ENCODE data around the gene CAPN14. TPM values are rescaled to one million over a fixed set of nuclear protein-coding genes. Genes with fewer than 3 reads are reported as not detected.

Gene CAPN14
- polyA plus RNA-seq, 12 donors = 0.04 to 0.14 (median 0.08) TPM; not detected in 8

GRCh38 chr2:31241625-31242270 lies 24.4 kb upstream of the CAPN14 start:
- DNase-seq = no peak

- DNase-seq = no peak
Observed at GRCh38 chr2:31240381-31241365, 23.4 kb upstream of the CAPN14 start.

DNA sequence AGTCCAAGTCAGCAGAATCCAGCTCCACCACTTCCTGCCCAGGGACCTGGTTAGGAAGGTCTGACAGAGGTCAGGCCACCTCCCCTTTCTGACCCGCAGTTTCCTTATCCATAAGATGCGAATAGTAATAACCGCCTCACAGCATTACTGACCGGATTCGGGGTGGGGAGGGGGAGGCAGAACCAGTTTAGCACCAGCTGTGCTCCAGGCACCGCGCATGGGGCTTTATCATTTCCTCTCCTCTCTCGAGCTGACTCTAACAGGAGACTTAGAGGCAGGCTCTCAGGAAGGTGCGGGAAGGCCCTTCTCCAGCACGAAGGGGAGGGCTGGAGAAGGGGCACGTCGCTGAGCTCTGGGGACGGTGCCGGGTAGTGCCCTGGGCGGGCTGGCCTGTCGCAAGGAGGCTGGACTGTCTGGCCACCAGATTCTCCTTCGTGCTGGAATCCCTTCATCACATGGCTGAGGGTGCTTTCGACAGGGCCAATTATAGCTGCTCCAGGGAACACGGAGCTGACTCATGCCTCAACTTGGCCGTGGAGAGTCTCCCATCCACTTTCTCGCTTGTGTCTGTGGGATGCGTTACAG lies 22.4 kb upstream of the CAPN14 start:
- peak; percentile 37 for DNase-seq

- no peak for DNase-seq
Observed at GRCh38 chr2:31238906-31239592, 21.7 kb upstream of the CAPN14 start.

DNA sequence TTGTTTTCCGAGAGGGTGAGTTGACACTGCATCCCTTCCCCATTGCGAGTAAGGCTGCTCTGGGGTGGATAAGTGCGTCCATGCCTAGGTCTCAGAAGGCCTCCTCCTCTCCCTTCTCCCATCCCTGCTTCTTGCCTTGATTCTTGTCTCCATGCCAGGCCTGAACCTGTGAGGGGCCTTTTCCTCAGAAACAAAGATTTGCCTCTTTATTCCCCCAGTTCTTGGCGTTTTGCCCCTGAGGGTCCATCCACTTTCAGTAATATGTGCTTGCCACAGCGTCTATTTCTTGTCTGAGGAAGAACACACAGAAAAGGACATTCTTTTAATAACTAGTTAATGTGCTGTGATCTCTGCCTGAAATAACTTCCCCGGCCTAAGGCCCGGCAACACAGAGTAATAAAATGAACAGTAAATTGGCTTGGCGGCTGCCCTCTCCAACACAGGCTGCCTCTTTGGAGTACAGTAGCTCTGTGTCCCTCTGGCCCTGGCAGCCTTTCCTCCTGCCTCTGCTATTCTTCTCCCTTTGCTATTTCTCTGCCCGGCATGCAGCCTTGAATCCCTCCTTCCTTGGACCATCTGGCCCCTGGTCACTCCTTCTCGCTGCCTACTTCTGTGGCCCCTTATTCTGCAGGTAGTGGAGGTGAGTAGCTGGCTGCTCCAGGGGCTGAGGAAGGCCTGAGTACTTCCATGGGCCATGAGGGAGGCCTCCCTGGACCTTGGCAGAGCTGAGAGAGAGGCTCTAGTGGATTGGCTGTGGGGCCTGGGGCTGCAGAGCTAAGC lies 21.0 kb upstream of the CAPN14 start:
- DNase-seq = no peak

DNA sequence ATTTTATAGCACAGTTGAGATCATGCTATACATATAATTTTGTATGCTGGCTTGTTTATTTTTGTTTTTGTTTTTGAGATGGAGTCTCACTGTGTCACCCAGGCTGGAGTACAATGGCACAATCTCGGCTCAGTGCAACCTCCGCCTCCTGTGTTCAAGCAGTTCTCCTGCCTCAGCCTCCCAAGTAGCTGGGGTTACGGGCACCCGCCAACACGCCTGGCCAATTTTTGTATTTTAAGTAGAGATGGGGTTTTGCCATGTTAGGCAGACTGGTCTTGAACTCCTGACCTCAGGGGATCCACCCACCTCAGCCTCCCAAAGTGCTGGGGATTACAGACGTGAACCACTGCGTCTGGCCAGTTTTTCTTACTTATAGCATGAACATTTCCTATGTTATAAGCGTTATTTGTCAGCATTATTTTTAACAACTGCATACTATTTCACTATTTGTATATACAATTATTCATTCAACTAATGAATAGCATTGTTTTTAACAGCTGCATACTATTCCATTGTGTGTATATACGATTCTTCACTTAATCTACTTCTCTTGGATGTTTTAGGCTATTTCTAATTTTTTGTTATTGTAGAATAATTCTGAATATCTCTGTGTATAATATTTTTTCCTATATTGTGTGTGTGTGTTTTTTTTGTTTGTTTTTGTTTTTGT lies 20.2 kb upstream of the CAPN14 start:
- no peak for DNase-seq

GRCh38 chr2:31236433-31237205 lies 19.3 kb upstream of the CAPN14 start:
- DNase-seq = no peak

- peak; percentile 31 for DNase-seq
Observed at GRCh38 chr2:31235504-31235902, 18.2 kb upstream of the CAPN14 start.

GRCh38 chr2:31234683-31235503 lies 17.6 kb upstream of the CAPN14 start:
- no peak for DNase-seq

DNA sequence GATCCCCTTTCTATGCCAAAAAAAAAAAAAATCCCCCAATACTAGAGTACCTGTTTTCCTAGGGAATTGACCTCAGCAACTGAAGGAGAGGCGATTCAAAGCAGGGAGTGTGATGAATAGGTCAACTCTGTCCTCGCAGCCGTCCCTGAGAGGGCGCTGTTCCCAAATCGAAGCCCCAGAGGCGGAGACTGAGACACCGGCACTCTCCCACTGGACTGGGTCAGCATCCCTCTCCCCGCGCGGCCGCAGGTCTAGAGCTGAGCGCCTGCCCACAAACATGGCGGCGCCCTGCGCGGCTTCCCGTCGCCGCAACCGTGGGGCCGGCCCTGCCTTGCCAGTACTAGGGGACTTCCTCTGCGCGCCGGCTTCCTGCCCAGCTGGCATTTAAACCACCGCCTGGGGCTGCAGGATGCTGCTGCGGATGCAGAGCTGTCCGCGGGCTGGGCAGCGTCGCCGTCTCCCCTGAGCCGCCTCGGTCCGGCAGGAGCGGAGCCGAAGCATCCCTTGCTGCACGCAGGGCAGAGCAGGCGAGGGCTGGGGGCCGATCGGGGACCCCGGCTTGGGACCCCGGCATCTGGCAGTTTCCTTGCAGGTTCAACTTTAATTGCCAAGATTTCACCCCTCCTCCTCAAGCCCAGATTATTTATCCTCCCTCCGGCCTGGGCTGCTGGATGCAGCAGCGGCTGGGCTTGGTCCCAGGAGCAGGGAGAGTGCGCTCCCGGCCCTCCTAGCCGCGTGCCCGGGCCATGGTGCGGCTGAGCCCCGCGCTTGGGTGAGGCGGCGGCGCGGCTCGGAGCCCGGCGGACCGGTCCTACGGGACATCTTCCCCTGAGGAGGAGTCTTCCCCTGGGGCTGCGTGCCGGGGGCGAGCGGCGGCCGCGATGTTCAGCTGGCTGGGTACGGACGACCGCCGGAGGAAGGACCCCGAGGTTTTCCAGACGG lies 16.7 kb upstream of the CAPN14 start, which contains the start of gene EHD3:
EHD3 (plus strand) TSS at position 412 of the 942 bp plus-strand sequence; CDS start at position 882, 470 bp downstream.
- DNase-seq = peak; percentile 76

GRCh38 chr2:31233231-31233630 lies 15.9 kb upstream of the CAPN14 start:
- DNase-seq = no peak

DNA sequence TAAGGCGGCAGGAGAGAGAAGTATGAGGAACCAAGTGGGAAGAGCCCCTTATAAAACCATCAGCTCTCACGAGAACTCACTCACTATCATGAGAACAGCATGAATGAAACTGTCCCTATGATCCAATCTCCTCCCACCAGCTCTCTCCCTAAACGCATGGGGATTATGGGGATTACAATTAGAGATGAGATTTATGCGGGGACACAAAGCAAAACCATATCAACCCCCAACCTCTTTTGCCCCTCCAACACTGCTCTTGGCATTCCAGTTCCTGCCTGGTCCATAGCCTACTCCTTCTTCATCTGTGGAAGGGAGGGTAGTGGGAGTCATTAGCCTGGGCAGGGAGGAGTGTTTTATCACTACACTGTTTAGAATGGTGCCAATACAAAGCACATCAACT lies 15.3 kb upstream of the CAPN14 start:
- DNase-seq = no peak

DNA sequence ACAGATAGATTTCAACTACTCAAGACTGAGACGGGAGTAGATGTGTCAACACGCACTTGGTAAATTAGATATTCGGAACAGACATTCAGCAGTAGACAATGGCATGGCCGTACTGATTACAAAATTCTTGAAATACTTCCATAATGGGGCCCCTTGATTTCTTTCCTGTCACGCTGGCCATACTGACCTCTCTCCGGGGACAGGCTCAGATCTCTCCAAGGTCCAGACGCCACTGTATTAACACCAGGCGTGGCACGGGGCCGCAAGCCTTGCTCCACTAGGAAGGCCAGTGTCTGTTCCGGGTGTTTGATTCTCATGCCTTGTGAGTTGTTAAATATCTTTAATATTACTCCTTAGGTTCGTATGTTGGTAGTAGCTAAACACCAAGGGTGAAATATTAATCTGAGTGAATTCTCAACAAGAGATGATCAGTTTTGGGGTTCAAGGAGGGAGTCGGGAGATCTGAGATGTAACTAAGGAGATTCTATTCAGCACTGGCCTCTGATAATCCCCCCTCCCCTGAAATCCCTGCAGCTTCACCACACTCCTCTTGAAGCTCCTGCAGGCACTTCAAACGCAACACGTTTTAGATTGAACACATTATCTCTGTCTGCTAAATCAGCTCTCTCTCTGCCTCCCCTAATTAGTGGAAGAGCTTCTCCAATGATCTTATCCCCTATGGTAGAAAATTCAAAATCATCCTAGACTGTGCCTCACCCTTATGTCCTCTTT lies 14.4 kb upstream of the CAPN14 start:
- DNase-seq = no peak

DNA sequence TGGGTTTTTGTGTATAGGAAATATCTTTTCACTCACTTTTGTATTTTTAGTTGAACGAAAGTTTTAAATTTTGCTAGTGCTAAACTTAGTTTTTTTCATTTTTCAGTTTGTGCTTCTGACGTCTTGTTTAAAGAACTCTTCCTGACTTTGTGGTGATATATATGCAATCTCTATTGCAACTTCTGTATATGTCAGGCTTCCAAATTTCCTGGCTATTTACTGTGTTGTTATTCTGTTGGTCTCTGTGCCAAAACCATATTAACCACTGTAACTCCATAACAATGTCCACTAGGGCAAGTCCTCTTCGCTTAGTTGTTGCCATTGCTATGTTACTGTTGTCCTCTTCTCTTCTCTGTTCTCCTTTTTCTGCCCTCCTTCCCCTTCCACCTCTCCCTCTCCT lies 13.4 kb upstream of the CAPN14 start:
- no peak for DNase-seq

- no peak for DNase-seq
Observed at GRCh38 chr2:31228717-31229116, 11.4 kb upstream of the CAPN14 start.

DNA sequence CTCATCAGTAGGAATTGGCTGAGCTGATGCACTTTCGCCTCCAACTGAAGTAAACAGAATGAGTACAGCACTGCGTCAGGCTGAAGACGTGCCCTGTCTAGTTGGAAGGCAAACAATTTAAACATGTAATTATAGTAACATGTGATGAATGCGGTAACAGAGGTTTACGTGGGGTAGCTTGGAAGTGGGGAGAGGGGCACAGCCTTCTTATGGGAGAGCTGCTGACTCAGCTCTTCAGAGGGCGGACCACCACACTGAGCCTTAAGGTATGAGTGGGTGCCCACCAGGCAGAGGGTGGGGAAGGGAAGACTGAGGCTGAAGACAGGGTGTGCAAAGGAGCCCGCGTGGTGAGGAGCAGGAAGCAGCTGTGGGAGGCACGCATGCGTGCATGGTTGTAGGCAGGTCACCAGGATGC lies 10.4 kb upstream of the CAPN14 start:
- no peak for DNase-seq

- DNase-seq = no peak
Observed at GRCh38 chr2:31227110-31227509, 9.8 kb upstream of the CAPN14 start.
